Natural killer cell treated with Interleukin-12 subunit alpha and Interleukin-12 subunit beta and Interleukin-15 and Interleukin-18, amount 100 ng/mL, for 72 hours (primary cell): ENCODE measurements around the gene SIGMAR1. TPM values are rescaled to one million over a fixed set of nuclear protein-coding genes. Genes with fewer than 3 reads are reported as not detected.
A peak's percentile ranks its signal among the peaks of the same experiment; 100 is the strongest.

ENCODE experiments used
- ATAC-seq, 2 donors: fragments of 150-1000 bp; cut with Tn5 transposase in 1 of 2; sonication (Bioruptor Pico), chemical (Tn5 transposase) in 1 of 2; 2 replicates each; pipeline ENCODE4 v1.10.0; 2021
- DNase-seq: peaks from one replicate; pipeline ENCODE4 v3.0.0; 2022; ENCODE audit warnings: low spot score
- H3K27ac Mint-ChIP-seq, 2 donors: 1 replicate in 1 of 2; 2 replicates in 1 of 2; pipeline ENCODE4 v1.8.0; 2022; ENCODE audit warnings: mixed read lengths in 2 of 2, mild to moderate bottlenecking in 1 of 2, moderate library complexity in 1 of 2
- H3K27me3 Mint-ChIP-seq, 2 donors: 1 replicate in 1 of 2; 2 replicates in 1 of 2; pipeline ENCODE4 v1.8.0; 2022; ENCODE audit warnings: mixed read lengths in 2 of 2
- H3K36me3 Mint-ChIP-seq: one replicate; pipeline ENCODE4 v1.8.0; 2022; ENCODE audit warnings: mixed read lengths
- H3K4me1 Mint-ChIP-seq, 2 donors: 1 replicate in 1 of 2; 2 replicates in 1 of 2; pipeline ENCODE4 v1.8.0; 2022; ENCODE audit warnings: low read depth in 2 of 2, mixed read lengths in 2 of 2, mild to moderate bottlenecking in 1 of 2
- H3K4me3 Mint-ChIP-seq: one replicate; pipeline ENCODE4 v1.8.0; 2022; ENCODE audit warnings: mixed read lengths
- H3K9me3 Mint-ChIP-seq: 2 replicates; pipeline ENCODE4 v1.8.0; 2022; ENCODE audit warnings: mixed read lengths
- total RNA-seq, 2 donors: library from RNA; stranded (reverse); gene quantifications; one replicate each; pipeline ENCODE4 v1.2.3, GENCODE V29; 2022

Gene SIGMAR1
- total RNA-seq, 2 donors from 2014 or later, result 45.6 to 109 TPM

- Mint-ChIP-seq H3K36me3 (no peaks in the 10 kb centered on the region), H3K27me3 (peaks cover 51 to 60% of the 10 kb centered on the region in 2 donors), H3K9me3 (no peaks in the 10 kb centered on the region), H3K4me3 (peak overlapping the region; percentile 60), H3K4me1 (peaks cover 18 to 32% of the 10 kb centered on the region in 2 donors), H3K27ac (no peak overlapping the region)
- no peak for ATAC-seq
- DNase-seq, result no peak
These were observed 45.4 kb downstream of the SIGMAR1 start for GRCh38 chr9:34591917-34592866.

GRCh38 chr9:34591248-34591916 lies 46.2 kb downstream of the SIGMAR1 start:
- no peaks in the 10 kb centered on the region for H3K9me3 Mint-ChIP-seq
- H3K4me3 Mint-ChIP-seq, result peak overlapping the region; percentile 63
- peaks cover 18 to 32% of the 10 kb centered on the region in 2 donors for H3K4me1 Mint-ChIP-seq
- DNase-seq (peak; percentile 84), ATAC-seq (peak; percentile 81 to 87)
- no peak overlapping the region for H3K27ac Mint-ChIP-seq
- peaks cover 56 to 59% of the 10 kb centered on the region in 2 donors for H3K27me3 Mint-ChIP-seq
- no peaks in the 10 kb centered on the region for H3K36me3 Mint-ChIP-seq

GRCh38 chr9:34590381-34591247 lies 47.0 kb downstream of the SIGMAR1 start:
- Mint-ChIP-seq H3K36me3 (no peaks in the 10 kb centered on the region), H3K27me3 (peaks cover 58 to 60% of the 10 kb centered on the region in 2 donors), H3K4me3 (peak overlapping the region; percentile 63), H3K27ac (no peak overlapping the region), H3K9me3 (no peaks in the 10 kb centered on the region), H3K4me1 (peaks cover 18 to 32% of the 10 kb centered on the region in 2 donors)
- DNase-seq, result no peak
- ATAC-seq, result no peak

GRCh38 chr9:34589636-34590380 lies 47.8 kb downstream of the SIGMAR1 start, which contains the start of gene CNTFR:
TSS of gene CNTFR (minus strand) at chr9:34589724. CDS start at chr9:34568981, 20,743 bp downstream.
- no peaks in the 10 kb centered on the region for H3K36me3 Mint-ChIP-seq
- H3K27me3 Mint-ChIP-seq, result peaks cover 56 to 62% of the 10 kb centered on the region in 2 donors
- peak within 1 kb of the TSS; percentile 63 for H3K4me3 Mint-ChIP-seq
- ATAC-seq (no peak), DNase-seq (no peak)
- H3K27ac Mint-ChIP-seq, result no peak within 1 kb of the TSS
- H3K4me1 Mint-ChIP-seq, result peaks cover 18 to 32% of the 10 kb centered on the region in 2 donors
- no peaks in the 10 kb centered on the region for H3K9me3 Mint-ChIP-seq

GRCh38 chr9:34588671-34589635 lies 48.6 kb downstream of the SIGMAR1 start:
- H3K4me3 Mint-ChIP-seq, result peak overlapping the region; percentile 19
- H3K36me3 Mint-ChIP-seq, result no peaks in the 10 kb centered on the region
- no peak overlapping the region for H3K27ac Mint-ChIP-seq
- peaks cover 18 to 32% of the 10 kb centered on the region in 2 donors for H3K4me1 Mint-ChIP-seq
- DNase-seq, result no peak
- H3K9me3 Mint-ChIP-seq, result no peaks in the 10 kb centered on the region
- H3K27me3 Mint-ChIP-seq, result peaks cover 57 to 69% of the 10 kb centered on the region in 2 donors
- no peak for ATAC-seq

GRCh38 chr9:34587271-34587670 lies 50.3 kb downstream of the SIGMAR1 start:
- no peaks in the 10 kb centered on the region for H3K36me3 Mint-ChIP-seq
- DNase-seq (no peak), ATAC-seq (peak in 1 of 2 donors; percentile 49)
- H3K4me3 Mint-ChIP-seq, result no peak overlapping the region
- peaks cover 54 to 64% of the 10 kb centered on the region in 2 donors for H3K27me3 Mint-ChIP-seq
- H3K4me1 Mint-ChIP-seq, result peaks cover 12 to 24% of the 10 kb centered on the region in 2 donors
- no peaks in the 10 kb centered on the region for H3K9me3 Mint-ChIP-seq
- H3K27ac Mint-ChIP-seq, result no peak overlapping the region

- no peak overlapping the region for H3K4me3 Mint-ChIP-seq
These were observed 51.5 kb downstream of the SIGMAR1 start for GRCh38 chr9:34585946-34586669.

GRCh38 chr9:34584970-34585369 lies 52.6 kb downstream of the SIGMAR1 start:
- DNase-seq (no peak), ATAC-seq (no peak)
- H3K4me3 Mint-ChIP-seq, result no peak overlapping the region
- no peaks in the 10 kb centered on the region for H3K36me3 Mint-ChIP-seq
- peaks cover 55 to 70% of the 10 kb centered on the region in 2 donors for H3K27me3 Mint-ChIP-seq
- H3K9me3 Mint-ChIP-seq, result no peaks in the 10 kb centered on the region
- peaks cover 8 to 9% of the 10 kb centered on the region in 2 donors for H3K4me1 Mint-ChIP-seq
- H3K27ac Mint-ChIP-seq, result no peak overlapping the region

More at GRCh38 chr9:34585946-34586669, 51.5 kb downstream of the SIGMAR1 start:
- no peaks in the 10 kb centered on the region for H3K9me3 Mint-ChIP-seq
- peaks cover 50 to 67% of the 10 kb centered on the region in 2 donors for H3K27me3 Mint-ChIP-seq
- no peak overlapping the region for H3K27ac Mint-ChIP-seq
- H3K4me1 Mint-ChIP-seq, result peaks cover 8 to 16% of the 10 kb centered on the region in 2 donors
- ATAC-seq (no peak), DNase-seq (no peak)
- no peaks in the 10 kb centered on the region for H3K36me3 Mint-ChIP-seq

Other genes with a start within 250 kb of the SIGMAR1 start
- gene FAM219A, start 179.2 kb downstream of the SIGMAR1 start, total RNA-seq, result 10 to 100 TPM; 21.4 to 23.5 TPM
- gene DNAI1, start 179.0 kb downstream of the SIGMAR1 start, total RNA-seq, result not detected
- gene ENHO, start 114.8 kb downstream of the SIGMAR1 start, total RNA-seq, result not detected
- not detected for gene CNTFR, start 48.1 kb downstream of the SIGMAR1 start, total RNA-seq
- gene RPP25L, start 25.7 kb downstream of the SIGMAR1 start, total RNA-seq, result 10 to 100 TPM; 22.7 to 23.1 TPM
- gene DCTN3, start 17.3 kb downstream of the SIGMAR1 start, total RNA-seq, result 100 to 1,000 TPM in 1 of 2 donors, 10 to 100 TPM in 1; 79.8 to 141 TPM
- under 1 TPM in 1 of 2 donors, not detected in 1; 0.31 TPM for gene ARID3C, start 8.7 kb downstream of the SIGMAR1 start, total RNA-seq
- 10 to 100 TPM; 19.4 to 50.2 TPM for gene GALT, start 8.9 kb upstream of the SIGMAR1 start, total RNA-seq
- 10 to 100 TPM in 1 of 2 donors, 1 to 10 TPM in 1; 6.8 to 16.8 TPM for gene IL11RA, start 14.4 kb upstream of the SIGMAR1 start, total RNA-seq
- gene CCL27, start 24.9 kb upstream of the SIGMAR1 start, total RNA-seq, result not detected
- gene CCL19, start 53.5 kb upstream of the SIGMAR1 start, total RNA-seq, result not detected
- gene CCL21, start 72.3 kb upstream of the SIGMAR1 start, total RNA-seq, result not detected